Omental fat pad (tissue), 4 donors: Measurements from ENCODE around the gene KIR3DL2. TPM values are rescaled to one million over a fixed set of nuclear protein-coding genes. Genes with fewer than 3 reads are reported as not detected.
"Not testable (repeated sequence)": the region's sequence is repeated elsewhere in the genome, so short reads cannot be mapped to it uniquely, and the experiment has no call there.

ENCODE experiments used
- ATAC-seq: fragments of 150-250 bp; one replicate; pipeline ENCODE4 v1.9.1; 2016; ENCODE audit warnings: mild to moderate bottlenecking, moderate library complexity; ENCODE audit not compliant: low FRiP score
- DNase-seq: peaks from one replicate; pipeline ENCODE4 v3.0.0-alpha.2; 2019; ENCODE audit warnings: low spot score
- CTCF ChIP-seq, 3 donors: fragments of 450-650 bp; IDR thresholded peaks; one replicate each; pipeline ENCODE4 v1.5.1; 2016 to 2017; ENCODE audit warnings: antibody characterized with exemption in 3 of 3, mild to moderate bottlenecking in 3 of 3, moderate library complexity in 2 of 3
- total RNA-seq, 4 donors: library from RNA; depleted of rRNA; stranded (reverse); fragments of >200 nt; gene quantifications; one replicate each; pipeline ENCODE4 v1.1.0, GENCODE V29; 2016

KIR3DL2 gene
- total RNA-seq, 4 donors from 2014 or later: 0.36 to 0.38 TPM; not detected in 2

- TF ChIP-seq CTCF (IDR thresholded peaks at IDR 0.05): no peak
- DNase-seq (no peak), ATAC-seq (no peak)
These were observed 32.3 kb upstream of the KIR3DL2 start for GRCh38 chr19:54817670-54818536.

GRCh38 chr19:54824416-54824815, 25.8 kb upstream of the KIR3DL2 start:
- DNase-seq, ATAC-seq: not testable (repeated sequence)

DNA sequence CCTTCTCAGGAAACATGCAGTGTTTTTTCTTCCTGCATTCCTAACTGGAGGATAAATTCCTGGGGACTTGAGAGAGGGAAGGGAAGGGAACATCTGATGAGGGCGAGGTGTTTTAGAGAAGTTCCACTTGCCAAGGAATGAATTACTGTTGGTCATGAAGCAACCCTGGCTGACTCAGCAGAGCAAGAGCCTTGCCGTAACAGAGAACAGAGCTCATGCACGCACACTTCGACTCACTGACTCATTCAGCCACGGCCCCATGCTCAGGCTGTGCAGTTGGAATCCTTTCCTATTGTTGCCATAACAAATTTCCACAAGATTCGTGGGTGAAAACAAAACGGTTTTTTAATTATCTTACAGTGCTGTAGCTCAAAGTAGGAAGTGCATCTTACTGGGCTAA, 24.9 kb upstream of the KIR3DL2 start:
- ATAC-seq, DNase-seq: not testable (repeated sequence)

DNA sequence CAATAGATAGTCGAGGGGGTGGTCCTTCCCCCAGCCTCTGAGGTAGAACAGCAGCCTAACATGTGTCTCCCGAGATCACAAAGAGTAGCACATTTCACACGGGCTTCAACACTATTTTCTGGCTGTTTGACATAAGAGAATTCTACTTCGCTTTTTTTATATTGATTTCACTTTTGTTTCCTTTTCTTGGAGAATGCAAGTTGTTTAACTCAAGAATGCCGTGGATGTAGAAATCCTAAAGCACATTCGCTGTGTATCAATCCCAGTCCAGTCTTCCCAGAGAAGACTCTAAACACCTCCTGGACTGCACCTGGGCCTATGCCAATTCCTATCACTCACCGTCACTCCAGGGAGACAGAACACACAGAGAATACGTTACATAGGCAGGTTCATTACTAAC, 22.2 kb upstream of the KIR3DL2 start:
- not testable (repeated sequence) for ATAC-seq, DNase-seq

DNA sequence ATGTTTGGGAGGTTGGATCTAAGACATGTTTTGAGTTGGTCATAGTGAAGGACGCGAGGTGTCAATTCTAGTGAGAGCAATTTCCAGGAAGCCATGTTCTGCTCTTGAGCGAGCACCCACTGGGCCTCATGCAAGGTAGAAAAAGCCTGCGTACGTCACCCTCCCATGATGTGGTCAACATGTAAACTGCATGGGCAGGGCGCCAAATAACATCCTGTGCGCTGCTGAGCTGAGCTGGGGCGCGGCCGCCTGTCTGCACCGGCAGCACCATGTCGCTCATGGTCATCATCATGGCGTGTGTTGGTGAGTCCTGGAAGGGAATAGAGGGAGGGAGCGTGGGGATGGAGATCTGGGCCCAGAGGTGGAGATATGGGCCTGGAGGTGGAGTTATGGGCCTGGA, 17.7 kb upstream of the KIR3DL2 start, which contains the start of gene KIR2DS4:
KIR2DS4 (plus strand) TSS at position 181 of the 400 bp plus-strand sequence.
- not testable (repeated sequence) for ATAC-seq, DNase-seq

DNA sequence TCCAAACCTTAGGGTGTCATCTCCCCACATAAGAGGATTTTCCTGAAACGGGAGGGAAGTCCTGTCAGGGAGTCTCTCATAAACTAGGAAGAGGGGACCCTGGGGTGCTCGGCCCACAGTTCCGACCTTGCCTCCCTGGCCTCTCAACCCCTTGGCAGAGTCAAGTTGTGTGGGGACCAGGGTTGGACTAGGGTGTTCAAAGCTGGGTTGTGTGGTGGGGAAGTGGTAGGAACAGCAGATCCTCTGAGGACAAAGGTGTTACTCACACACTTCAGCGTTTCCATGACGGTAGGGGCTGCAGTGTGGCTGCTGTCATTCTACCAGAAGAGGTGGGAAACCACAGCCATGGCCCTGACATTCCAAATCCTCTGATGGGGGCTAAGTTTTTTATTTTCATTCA, 15.1 kb upstream of the KIR3DL2 start:
- not testable (repeated sequence) for ATAC-seq, DNase-seq

- ATAC-seq, DNase-seq: not testable (repeated sequence)
These were observed 12.7 kb upstream of the KIR3DL2 start for GRCh38 chr19:54837522-54837921.

DNA sequence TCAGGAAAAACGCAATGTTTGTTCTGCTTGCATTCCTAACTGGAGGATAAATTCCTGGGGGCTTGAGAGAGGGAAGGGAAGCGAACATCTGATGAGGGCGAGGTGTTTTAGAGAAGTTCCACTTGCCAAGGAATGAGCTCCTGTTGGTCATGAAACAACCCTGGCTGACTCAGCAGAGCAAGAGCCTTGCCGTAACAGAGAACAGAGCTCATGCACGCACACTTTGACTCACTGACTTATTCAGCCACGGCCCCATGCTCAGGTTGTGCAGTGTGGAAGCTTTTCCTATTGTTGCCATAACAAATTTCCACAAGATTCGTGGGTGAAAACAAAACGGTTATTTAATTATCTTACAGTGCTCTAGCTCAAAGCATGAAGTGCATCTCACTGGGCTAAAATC, 7.1 kb upstream of the KIR3DL2 start:
- DNase-seq, ATAC-seq: not testable (repeated sequence)

- no peak for ATAC-seq
- DNase-seq: no peak
- TF ChIP-seq CTCF (IDR thresholded peaks at IDR 0.05): no peak
These were observed 687 bp downstream of the KIR3DL2 start for GRCh38 chr19:54850930-54851329.

DNA sequence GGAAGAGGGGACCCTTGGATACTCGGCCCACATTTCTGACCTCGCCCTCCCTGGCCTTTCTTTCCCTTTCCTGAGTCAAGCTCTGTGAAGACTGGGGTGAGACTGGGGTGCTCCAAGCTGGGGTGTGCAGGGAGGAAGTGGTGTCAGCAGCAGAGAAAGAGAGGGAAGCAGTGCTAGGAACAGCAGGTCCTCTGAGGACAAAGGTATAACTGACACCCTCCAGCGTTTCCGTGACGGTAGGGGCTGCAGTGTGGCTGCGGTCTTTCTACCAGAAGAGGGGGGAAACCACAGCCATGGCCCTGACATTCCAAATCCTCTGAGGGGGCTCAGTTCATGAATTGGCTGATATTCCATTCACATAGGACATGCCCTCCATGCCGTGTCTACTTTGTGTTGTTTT, 1.1 kb downstream of the KIR3DL2 start:
- DNase-seq (no peak), ATAC-seq (no peak)
- TF ChIP-seq CTCF (IDR thresholded peaks at IDR 0.05): no peak

GRCh38 chr19:54855241-54855640, 5.0 kb downstream of the KIR3DL2 start:
- ATAC-seq, DNase-seq: not testable (repeated sequence)

DNA sequence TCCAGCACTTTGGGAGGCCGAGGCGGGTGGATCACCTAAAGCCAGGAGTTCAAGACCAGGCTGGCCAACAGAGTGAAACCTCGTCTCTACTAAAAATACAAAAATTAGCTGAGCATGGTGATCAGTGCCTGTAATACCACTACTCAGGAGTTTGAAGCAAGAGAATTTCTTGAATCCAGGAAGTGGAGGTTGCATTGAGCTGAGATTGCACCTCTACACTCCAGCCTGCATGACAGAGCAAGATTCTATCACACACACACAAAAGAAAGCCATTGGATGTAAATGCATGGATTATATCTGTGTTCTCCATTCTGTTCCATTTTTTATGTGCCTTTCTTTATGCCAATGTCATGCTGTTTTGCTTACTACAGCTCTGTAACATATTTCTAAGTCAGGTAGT, 8.2 kb downstream of the KIR3DL2 start:
- DNase-seq, ATAC-seq: not testable (repeated sequence)

DNA sequence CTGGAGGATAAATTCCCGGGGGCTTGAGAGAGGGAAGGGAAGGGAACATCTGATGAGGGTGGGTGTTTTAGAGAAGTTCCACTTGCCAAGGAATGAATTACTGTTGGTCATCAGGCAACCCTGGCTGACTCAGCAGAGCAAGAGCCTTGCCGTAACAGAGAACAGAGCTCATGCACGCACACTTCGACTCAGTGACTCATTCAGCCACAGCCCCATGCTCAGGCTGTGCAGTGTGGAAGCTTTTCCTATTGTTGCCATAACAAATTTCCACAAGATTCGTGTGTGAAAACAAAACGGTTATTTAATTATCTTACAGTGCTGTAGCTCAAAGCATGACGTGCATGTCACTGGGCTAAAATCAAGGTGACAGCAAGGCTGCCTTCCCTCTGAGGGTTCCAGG, 9.2 kb downstream of the KIR3DL2 start:
- not testable (repeated sequence) for ATAC-seq, DNase-seq

GRCh38 chr19:54863459-54863858, 13.2 kb downstream of the KIR3DL2 start:
- not testable (repeated sequence) for DNase-seq, ATAC-seq
